SK-N-MC (cell line): ENCODE measurements around the gene PHOSPHO1.

ENCODE experiments used
- EZH2 ChIP-seq: fragments of 200-600 bp; sonication (generic); IDR thresholded peaks from one replicate; pipeline ENCODE4 v1.6.1; 2017; ENCODE audit warnings: antibody characterized with exemption
- FOXP2 ChIP-seq: optimal IDR thresholded peaks from 2 replicates; pipeline ENCODE3; 2011; ENCODE audit warnings: mild to moderate bottlenecking, moderate library complexity; ENCODE audit not compliant: insufficient read depth; ENCODE audit errors: extremely low read length, control extremely low read depth
- POLR2AphosphoS5 ChIP-seq: IDR thresholded peaks from 2 replicates; pipeline ENCODE4 v1.6.1; 2012; ENCODE audit warnings: mild to moderate bottlenecking, low read depth, low read length, borderline replicate concordance

DNA sequence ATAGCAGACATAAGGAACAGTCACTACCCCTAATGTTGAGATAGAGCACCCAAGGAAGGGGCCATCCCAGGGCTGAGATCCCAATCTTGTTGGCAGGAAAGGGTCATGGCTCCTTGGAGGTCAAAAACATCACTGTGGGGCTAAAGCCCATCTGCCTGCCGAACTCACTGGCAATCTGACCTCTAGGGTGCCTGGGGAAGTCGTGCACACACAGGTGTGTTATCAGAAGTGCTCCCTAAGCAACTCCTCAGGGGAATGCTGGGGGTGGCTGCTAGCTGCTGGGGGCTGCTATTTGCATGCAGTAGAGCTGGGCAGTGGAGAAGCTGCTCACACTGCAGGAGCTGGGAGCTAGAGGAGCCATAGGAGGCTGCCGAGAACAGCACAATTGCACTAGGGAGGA, 47.5 kb upstream of the PHOSPHO1 start:
- TF ChIP-seq POLR2AphosphoS5, result no peak
- no peak for TF ChIP-seq EZH2
- no peak for TF ChIP-seq FOXP2
